ENCODE measurements around the gene SPATA24. TPM values are rescaled to one million over a fixed set of nuclear protein-coding genes. Genes with fewer than 3 reads are reported as not detected.
"Not testable (repeated sequence)": the region's sequence is repeated elsewhere in the genome, so short reads cannot be mapped to it uniquely, and the experiment has no call there.

Gene SPATA24
- total RNA-seq, 1 donor from 2014 or later, result 6.9 TPM

- peak; percentile 56 for DNase-seq (ENCODE audit: low read depth)
Measured at GRCh38 chr5:139417214-139417613, 13.3 kb upstream of the SPATA24 start.

- DNase-seq (ENCODE audit: low read depth), result no peak
Measured at GRCh38 chr5:139416651-139417050, 12.8 kb upstream of the SPATA24 start.

GRCh38 chr5:139415869-139416268, 12.0 kb upstream of the SPATA24 start:
- DNase-seq (ENCODE audit: low read depth), result no peak

- DNase-seq (ENCODE audit: low read depth), result peak; percentile 39
Measured at GRCh38 chr5:139415221-139415861, 11.5 kb upstream of the SPATA24 start.

GRCh38 chr5:139414581-139415130, 10.8 kb upstream of the SPATA24 start:
- DNase-seq (ENCODE audit: low read depth), result no peak

GRCh38 chr5:139413963-139414362, 10.1 kb upstream of the SPATA24 start:
- DNase-seq (ENCODE audit: low read depth), result no peak

- DNase-seq (ENCODE audit: low read depth), result no peak
Measured at GRCh38 chr5:139413153-139413552, 9.3 kb upstream of the SPATA24 start.

- DNase-seq (ENCODE audit: low read depth), result no peak
Measured at GRCh38 chr5:139410993-139411828, 7.3 kb upstream of the SPATA24 start.

GRCh38 chr5:139410121-139410992, 6.5 kb upstream of the SPATA24 start:
- no peak for DNase-seq (ENCODE audit: low read depth)

GRCh38 chr5:139409116-139409515, 5.2 kb upstream of the SPATA24 start:
- DNase-seq (ENCODE audit: low read depth), result not testable (repeated sequence)

- no peak for DNase-seq (ENCODE audit: low read depth)
Measured at GRCh38 chr5:139408191-139408590, 4.3 kb upstream of the SPATA24 start.

- no peak for DNase-seq (ENCODE audit: low read depth)
Measured at GRCh38 chr5:139407517-139407916, 3.6 kb upstream of the SPATA24 start.

GRCh38 chr5:139406963-139407362, 3.1 kb upstream of the SPATA24 start:
- no peak for DNase-seq (ENCODE audit: low read depth)

GRCh38 chr5:139404484-139404840, 573 bp upstream of the SPATA24 start:
- no peak for DNase-seq (ENCODE audit: low read depth)

GRCh38 chr5:139403418-139403786, 487 bp downstream of the SPATA24 start:
- no peak for DNase-seq (ENCODE audit: low read depth)

- DNase-seq (ENCODE audit: low read depth), result no peak
Measured at GRCh38 chr5:139402561-139403158, 1.2 kb downstream of the SPATA24 start.

- no peak for DNase-seq (ENCODE audit: low read depth)
Measured at GRCh38 chr5:139401546-139401945, 2.3 kb downstream of the SPATA24 start.

- DNase-seq (ENCODE audit: low read depth), result no peak
Measured at GRCh38 chr5:139399501-139400121, 4.3 kb downstream of the SPATA24 start.

GRCh38 chr5:139397921-139398320, 6.0 kb downstream of the SPATA24 start:
- DNase-seq (ENCODE audit: low read depth), result no peak

- DNase-seq (ENCODE audit: low read depth), result no peak
Measured at GRCh38 chr5:139396691-139397090, 7.2 kb downstream of the SPATA24 start.

Data from renal cortical epithelial cell (primary cell).